Mammary epithelial cell (primary cell): ENCODE measurements around the gene APIP.

Experiments
- CTCF ChIP-seq, 2 donors: IDR thresholded peaks in 1 of 2; conservative IDR thresholded peaks in 1 of 2; 2 replicates each; pipeline ENCODE4 v1.5.1; 2011 to 2012; ENCODE audit warnings: inconsistent platforms in 2 of 2, low read length in 2 of 2, mild to moderate bottlenecking in 2 of 2, control low read depth in 1 of 2, low read depth in 1 of 2; ENCODE audit not compliant: insufficient read depth in 1 of 2; ENCODE audit errors: extremely low read depth in 1 of 2
- EZH2 ChIP-seq: IDR thresholded peaks from 2 replicates; pipeline ENCODE4 v1.6.1; 2012; ENCODE audit warnings: low read length, inconsistent platforms, borderline replicate concordance

- TF ChIP-seq CTCF (conservative IDR thresholded peaks at IDR 0.05 in 1 of 2, IDR thresholded peaks at IDR 0.05 in 1 of 2; ENCODE audit: extremely low read depth in 1 of 2, insufficient read depth in 1 of 2, low read depth in 1 of 2, low read length in 2 of 2) (no peak), EZH2 (no peak)
Observed at GRCh38 chr11:34863048-34863447, 53.1 kb downstream of the APIP start.
